Measurements from ENCODE around the gene GPR143.
"Not testable (repeated sequence)": the region's sequence is repeated elsewhere in the genome, so short reads cannot be mapped to it uniquely, and the experiment has no call there.

The GPR143 gene

DNA sequence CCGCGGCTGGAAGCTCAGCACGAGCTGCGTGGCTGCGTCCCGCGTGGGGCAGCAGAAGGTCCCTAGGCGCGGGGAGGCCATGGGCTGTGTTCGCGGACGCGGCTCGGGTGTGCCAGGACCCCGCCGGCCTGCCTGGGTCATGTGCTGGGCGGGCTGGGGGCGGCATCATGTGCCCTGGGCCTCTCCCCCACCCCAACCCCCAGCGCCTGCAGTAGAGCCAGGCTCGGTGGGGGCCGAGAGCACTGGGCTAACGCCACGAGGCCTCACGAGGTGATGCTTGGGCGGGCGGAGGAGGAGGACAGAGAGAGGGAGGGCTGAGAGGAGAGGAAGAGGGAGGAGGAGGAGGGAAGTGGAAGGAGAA, at the start of gene GPR143:
GPR143 (minus strand) TSS at position 111 of the 361 bp plus-strand sequence; CDS start at position 81, 30 bp downstream.
- no peak for DNase-seq

DNA sequence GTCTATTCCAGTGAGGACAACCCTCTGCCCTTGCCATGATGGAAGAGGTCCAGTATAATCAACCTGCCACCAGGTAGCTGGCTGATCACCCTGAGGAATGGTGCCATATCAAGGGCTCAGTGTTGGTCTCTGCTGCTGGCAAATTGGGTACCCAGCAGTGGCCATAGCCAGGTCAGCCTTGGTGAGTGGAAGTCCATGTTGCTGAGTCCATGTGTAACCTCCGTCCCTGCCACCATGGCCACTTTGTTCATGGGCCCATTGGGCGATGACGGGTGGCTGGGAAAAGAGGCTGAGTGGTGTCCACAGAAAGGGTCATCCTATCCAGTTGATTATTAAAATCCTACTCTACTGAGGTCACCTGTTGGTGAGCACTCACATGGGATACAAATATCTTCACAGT, 45.4 kb upstream of the GPR143 start:
- not testable (repeated sequence) for DNase-seq

DNA sequence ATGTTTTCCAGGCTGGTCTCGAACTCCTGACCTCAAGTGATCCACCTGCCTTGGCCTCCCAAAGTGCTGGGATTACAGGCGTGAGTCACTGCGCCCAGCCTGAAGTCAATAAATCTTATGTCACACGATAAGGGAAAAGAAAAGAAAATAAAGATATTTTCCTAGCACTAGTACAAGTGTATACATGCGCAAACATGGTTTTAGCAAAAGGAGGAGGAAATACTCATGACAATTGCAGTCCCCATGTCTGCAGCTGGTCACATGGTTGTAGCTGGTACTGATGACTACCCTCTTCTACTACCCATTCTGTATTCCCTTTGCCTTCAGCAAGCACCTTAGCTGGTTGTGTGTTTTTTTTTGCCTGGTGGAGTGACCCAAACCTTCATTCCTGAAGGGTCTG, 44.2 kb upstream of the GPR143 start:
- not testable (repeated sequence) for DNase-seq

DNA sequence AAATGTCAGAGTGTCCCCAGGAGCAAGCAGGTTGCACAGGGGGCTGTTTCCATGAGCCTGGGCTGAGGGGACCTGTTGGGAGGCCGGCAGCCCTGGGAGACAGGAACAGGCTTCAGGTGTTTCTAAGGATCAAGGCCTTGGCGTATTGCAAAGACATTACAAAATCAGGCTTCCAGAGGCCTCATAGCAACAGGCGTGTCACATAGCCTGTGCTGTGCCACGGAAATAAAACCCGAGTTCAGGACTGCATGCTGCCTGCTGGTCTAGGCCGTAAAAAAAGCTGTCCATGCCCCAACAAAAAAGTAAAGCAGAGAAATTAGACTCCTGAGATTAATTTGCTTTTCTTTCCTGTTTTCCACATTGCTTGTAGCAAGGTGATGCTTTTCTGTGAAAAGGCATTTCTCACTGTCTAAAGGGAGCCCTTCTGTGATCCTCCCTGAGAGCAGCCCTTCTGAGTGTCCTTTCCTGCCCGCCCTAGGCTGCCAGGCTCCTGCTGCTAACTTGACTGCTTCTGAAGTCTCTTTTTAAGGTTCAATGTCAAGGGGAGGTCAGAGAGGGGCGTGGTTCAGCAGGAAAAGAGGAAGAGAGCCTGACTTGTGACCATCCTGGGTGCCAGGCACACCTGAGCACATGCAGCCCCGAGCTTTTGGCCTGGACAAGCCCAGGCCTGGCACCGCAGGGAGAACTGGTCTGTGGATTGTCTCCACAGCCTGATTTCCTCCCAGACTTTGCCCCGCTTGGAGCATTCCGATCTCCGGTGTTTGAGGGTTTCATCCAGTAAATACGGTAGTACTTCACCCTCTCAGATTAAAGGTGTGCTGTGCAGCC, 41.9 kb upstream of the GPR143 start:
- DNase-seq: no peak

DNA sequence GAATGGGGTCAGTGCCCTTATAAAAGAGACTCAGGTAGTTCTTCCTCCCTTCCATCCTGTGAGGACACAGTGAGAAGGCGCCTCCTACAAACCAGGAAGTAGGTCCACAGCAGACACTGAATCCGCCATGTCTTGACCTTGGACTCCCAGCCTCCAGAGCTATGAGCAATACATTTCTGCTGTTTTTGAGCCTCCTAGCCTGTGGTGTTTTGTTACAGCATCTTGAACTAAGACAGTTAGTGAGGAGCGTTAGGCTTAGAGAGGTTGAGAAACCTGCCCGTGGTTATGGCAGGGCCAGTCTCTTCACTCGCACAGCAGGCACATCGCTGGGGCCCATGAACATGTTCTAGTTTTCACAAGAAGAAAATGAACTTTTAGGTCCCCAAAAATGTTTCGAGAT, 40.3 kb upstream of the GPR143 start:
- no peak for DNase-seq

DNA sequence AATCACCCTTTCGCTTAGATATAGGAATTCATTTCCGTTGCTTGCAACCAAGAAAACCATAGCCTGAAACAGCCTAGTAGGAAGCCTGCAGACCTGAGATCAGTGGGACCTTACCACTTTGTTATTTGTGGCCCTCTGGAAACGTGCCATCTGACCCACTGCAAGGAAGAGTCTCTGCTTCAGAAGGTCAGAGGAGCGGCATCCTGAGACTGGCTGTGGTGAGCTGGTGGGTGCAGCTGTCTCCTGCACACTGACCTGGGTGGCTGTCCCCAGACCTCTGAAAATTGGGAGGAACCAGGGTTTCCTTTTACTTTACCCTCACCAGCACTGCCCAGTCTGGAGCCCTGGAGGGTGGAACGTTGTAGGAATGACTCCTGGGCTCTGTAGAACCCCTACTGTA, 38.8 kb upstream of the GPR143 start:
- DNase-seq: no peak

DNA sequence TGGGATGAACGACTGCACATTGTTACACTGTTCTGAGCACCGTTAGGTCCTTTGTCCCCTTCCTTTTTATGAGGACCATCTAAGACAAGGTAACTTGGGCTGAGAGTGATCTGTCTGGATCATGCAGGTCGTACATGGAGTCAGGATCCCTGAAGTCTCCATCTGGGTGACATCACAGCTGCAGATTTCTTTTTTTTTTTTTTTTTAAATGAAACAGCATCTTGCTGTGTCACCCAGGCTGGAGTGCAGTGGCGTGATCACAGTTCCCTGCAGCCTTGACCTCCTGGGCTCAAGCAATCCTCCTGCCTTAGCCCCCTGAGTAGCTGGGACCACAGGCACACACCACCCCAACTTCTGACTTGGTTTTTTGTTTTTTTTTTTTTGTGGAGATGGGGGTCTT, 37.1 kb upstream of the GPR143 start:
- no peak for DNase-seq

DNA sequence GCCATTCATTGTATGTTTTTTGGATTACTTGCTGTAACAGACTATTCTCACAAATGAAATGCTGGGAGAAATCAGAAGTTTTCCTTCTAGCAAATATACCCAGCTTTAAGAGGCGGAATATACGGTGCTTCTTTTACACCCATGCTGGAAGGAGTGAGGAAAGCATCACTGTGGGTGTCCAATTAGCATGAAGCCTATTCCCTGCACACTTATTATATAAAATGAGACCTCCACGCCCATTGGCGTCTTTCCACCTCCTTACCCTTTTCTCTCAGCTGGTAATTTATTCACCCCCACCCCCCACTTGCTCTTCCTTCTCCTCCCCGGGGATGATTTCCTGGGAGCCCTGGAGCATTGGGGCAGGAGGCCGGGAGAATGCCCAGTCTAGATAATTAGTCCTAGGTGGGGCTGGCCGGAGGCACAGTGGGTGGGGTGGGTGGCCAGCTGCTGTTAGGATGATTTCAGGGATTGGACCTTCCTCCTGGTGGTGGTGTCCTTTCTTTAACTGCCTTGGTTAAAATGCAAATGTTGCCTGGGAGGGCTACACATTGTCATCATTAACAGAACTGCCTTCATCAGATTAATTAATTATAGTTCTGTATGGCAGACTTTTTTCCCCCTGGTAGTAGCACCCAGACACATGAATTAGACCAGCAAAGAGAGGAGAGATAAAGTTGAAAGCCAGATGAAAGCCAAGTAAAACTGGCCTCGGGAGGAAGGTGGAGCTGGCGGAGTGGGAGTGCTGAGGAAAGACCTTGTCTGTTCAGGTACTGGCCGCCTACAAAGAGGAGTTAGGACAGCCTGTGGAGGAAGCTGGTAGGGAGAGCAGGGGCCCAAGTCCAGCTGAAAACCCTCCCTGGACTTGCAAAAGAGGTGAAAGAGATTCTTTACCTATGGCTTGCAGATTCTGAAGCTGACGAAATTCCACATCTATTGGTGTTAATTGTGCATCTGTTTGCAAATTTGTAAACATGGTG, 32.0 kb upstream of the GPR143 start:
- DNase-seq: no peak

DNA sequence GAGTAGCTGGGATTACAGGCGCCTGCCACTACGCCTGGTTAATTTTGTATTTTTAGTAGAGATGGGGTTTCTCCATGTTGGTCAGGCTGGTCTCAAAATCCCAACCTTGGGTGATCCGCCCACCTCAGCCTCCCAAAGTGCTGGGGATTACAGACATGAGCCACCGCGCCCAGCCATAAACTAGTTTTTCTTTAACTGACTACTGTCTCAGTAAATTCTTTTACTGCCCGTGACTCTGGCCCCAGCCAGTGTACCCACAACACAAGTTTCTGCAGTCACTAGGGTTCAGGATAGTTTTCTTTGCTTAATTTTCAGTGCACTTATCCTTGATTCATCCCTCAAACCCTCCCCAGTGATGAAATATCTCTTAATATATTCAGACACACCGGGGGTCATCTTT, 28.8 kb upstream of the GPR143 start:
- DNase-seq: no peak

DNA sequence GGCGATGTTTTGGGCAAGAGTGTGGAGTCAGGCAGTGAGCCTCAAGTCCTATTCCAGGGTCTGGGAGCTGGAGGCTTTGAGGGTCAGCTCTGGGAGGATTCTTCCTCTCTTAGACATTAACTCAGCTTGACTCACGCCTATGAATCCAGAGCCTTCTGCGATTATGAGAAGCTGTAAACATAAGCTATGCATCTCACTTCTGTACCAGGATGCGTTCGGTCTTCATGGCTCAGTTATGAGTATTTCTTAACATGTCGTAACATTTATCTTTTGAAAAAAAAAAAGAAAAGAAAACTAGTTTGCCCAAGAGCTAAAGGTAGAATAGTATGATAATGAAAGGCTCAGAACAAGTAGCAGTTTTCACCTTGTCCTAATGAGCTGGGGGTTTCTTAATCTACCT, 25.2 kb upstream of the GPR143 start:
- no peak for DNase-seq

DNA sequence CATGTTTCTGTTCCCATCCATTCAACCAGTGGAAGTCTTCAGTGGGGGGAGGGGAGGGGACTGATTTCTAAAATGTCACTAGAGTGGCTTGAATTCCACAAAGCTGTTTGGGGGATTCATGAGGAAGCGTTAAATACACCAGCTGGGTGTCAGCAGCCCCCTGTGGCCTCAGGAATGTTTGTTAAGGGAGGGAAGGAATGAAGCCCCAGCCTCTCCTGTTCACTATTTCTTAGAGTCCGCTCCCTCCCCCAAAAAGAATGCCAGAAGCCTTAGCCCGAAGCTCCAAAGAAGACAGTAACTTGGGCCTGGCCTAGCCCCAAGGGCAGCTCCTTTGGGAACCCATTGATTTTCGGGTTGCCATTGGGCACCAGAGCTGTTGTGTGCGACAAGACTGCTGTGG, 23.9 kb upstream of the GPR143 start:
- DNase-seq: no peak

DNA sequence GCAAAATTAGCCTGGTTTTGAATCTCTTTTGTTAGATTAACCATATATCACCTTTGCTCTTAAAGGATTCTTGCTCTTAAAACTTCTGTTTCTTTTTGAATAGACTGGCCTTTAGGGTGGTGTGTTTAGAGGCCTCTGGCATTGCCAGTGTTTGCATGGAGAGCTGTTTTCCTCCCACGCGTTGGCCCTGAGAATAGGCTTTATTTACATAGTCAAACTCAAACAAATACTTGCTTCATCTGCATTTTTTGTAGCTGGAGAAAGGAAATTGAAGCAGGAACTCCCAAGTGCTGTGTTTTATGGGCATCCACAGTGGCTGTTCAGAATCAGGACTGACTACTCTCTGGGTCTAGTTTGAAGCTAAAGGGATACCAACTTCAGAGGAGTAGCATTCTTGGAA, 23.3 kb upstream of the GPR143 start:
- DNase-seq: no peak

DNA sequence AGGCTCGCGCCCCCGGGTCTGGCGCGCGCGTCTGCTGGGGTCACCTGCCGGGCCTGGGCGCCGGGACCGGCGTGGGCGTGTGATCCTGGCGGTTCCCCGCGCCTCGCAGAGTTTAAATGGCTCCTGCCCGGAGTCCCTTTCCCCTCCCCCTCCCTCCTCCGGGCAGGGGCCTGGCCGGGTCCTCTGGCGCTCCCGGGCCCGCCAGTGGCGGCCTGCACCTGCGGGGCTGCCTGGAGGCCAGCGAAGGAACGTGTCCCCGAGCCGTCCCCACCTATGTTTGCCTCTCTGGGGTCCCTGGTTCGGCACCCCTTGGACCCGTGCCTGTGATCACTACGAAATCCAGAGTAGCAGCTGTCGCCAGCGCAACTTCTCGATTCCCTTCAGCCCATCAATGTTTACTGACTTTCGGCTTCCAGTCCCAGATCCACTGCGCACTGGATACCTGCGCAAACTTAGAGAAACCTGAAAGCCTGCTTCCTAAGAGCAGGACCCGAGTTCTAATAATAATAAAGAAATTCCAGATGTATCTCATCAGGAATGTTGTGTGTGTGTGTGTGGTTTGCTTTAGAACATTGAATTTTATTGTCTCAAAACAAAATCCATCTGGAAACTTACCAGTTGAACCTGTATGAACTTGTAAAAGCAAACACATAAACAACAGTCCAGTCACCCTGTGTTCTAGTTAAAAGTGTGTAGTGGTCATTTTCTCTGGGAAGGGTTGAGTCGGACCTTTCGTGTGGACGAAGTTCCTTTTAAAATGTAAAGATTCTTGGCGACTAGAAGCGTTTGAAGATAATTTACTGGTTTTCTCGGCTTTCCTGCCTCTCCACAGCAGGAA, 21.4 kb upstream of the GPR143 start:
- DNase-seq: no peak

DNA sequence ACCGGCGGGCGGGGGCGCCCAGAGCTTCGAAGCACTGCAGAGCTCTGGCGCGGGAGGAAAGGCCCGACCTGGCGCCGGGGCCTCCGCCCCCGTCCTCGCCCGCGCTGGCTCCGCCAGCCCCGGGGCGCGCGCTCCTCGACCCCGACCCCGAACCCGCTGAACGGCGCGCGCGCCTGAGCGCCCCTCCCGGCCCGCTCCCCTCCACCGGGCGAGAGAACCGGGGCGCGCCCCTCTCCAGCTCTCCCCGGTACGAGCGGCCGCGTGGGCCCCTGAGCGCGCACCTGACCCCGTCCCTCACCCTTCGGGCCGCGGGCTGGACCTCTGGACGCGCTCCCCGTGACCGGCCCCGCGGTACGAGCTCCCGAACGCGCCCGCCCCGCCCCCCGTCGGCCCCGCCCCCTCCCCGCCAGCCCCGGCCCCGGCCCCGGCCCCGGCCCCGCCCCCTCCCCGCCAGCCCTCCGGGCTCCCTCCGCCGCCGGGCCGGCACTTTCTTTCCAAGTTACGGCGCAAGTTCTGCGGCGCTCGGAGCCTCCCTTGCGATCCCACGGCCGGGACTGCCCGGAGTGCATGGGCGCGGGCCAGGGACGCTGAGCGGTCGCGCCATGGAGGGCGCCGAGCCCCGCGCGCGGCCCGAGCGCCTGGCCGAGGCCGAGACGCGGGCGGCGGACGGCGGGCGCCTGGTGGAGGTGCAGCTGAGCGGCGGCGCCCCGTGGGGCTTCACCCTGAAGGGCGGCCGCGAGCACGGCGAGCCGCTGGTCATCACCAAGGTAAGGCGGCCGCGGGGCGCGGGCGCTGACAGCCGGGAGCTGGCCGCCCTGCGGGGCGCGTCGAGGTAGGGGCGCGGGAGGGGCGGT, 20.5 kb upstream of the GPR143 start, which contains the start of gene SHROOM2:
SHROOM2 (plus strand) TSS at position 486 of the 854 bp plus-strand sequence; CDS start at position 603, 117 bp downstream.
- DNase-seq: no peak

DNA sequence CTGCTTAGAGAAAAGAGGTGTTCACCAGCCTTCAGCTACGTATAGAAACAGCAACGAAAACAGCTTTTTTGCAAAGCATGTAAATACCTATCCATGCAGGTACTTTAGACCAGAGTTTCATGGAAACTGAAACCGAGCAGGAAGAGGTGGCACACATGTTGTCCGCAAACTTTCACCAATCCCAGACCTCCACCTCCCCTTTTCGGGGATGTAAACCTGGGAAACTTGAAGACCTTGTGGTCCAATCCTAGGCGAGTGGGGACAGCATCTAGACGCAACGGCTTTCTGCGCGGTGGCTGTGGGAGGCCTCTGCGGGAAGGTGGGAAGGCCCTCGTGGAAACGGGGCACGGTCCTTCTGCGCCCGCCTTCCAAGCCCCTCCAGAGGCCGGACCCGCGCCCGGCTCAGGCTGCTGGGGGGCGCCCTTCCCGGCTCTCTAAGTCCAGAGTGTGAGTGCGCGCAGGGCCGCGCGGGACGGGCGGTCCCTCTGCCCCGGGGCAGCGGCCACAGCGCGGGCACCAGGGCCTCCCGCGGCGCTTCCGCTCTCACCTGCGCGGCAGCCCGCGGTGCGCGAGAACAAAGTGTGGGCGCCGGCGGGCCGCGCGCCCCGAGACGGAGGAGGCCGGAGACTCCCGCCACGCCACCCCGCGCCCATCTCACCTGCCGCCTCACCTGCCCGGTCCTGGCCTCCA, 19.8 kb upstream of the GPR143 start:
- DNase-seq: no peak

DNA sequence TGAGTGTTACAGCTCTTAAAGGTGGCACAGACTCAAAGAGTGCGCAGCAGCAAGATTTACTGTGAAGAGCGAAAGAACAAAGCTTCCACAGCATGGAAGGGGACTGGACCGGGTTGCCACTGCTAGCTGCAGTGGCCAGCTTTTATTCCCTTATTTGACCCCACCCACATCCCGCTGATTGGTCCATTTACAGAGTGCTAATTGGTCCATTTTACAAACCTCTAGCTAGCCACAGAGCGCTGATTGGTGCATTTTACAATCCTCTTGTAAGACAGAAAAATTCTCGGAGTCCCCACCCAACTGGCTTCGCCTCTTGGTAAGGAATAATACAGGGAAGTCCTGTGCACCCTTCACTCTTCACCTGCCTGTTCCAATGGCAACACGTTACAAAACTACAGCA, 18.7 kb upstream of the GPR143 start:
- no peak for DNase-seq

DNA sequence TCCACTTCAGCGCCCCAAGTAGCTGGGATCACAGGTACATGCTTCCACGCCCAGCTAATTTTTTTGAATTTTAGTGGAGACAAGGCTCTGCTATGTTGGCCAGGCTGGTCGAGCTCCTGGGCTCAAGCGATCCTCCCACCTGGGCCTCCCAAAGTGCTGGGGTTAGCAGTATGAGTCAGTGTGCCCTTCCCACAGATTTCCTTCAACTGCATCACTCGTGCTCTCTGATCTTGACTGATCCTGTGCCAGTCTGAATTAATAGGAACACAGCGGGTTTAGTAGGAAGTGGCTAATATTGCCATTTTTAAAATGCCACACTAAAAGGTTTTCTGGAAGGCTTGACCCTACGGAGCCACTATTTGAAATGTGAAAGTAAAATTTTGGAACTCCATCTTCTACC, 16.3 kb upstream of the GPR143 start:
- no peak for DNase-seq

DNA sequence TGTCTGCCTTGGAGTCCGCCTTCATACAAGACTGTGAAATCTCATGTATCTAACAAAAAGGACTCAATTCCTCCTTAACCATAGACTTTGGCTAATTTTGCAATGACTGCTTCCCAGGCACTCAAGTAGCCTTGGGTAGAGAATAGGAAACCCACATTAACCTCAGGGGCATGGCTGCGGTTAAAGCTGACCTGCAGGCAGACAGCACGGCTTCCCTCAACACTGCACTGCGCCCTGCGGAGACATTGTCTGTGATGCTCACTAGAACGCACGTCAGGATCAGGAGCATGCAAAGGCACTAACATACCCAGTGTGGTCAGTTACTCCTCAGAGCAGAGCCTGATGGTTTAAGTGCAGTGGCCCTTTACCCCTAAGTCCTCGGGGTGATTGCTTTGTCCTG, 10.3 kb upstream of the GPR143 start:
- DNase-seq: no peak

DNA sequence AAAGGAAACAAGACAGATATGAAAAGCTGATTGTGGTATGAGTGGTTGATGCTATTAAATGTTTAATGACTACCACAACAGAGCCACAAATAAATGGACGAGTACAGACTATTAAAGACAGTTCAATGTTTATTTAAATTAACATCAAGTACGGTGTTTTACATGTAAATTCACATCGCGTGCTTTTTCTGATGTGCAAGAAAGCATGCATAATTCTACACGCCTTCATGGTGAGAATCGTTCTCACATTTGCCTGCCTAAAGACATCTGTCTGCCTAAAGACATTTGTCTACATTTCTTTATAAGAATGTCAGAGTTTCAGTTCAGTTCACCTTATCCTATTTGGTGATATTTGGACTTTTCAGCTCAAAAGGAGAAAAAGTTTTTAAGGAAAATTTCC, 7.3 kb upstream of the GPR143 start:
- DNase-seq: no peak

DNA sequence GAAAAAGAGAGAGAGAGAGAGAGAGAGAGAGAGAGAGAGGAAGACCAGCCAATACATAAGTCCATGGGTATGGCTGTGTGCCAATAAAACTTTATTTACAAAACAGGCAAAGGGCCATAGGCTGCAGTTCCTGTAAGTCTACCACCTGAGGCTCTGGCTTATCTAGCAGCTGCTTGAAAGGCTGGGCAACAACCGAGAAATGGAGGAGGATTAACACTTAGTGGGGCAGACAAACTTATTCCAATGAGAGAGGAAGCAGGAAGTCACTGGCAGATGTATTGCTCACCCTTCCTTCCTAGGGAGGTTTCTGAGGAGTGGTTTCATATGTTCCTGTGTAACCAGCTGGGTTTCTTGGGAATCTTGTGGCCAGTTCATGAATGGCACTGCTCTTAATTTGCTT, 4.7 kb upstream of the GPR143 start:
- DNase-seq: no peak

DNA sequence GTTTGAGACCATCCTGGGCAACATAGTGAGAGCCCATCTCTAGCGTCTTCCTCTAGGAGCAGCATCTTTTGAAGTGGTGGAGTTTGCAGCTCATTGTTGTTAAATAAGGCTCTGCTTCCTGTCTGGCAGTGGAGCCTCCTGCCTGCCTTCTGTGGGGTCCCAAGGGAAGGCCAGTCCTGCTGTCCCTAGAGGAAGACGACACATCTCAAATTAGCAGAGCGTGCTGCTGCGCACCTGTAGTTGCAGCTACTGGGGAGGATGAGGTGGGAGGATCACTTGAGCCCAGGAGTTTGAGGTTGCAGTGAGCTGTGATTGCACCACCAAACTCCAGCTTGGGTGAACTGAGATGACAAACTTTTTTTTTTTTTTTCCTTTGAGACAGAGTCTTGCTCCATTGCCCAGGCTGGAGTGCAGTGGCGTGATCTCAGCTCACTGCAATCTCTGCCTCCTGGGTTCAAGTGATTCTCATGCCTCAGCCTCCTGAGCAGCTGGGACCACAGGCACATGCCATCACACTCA, 2.7 kb upstream of the GPR143 start:
- DNase-seq: not testable (repeated sequence)
